ENCODE measurements around the gene KDM4B. TPM values are rescaled to one million over a fixed set of nuclear protein-coding genes. Genes with fewer than 3 reads are reported as not detected.

KDM4B gene
- total and polyA plus RNA-seq, 2 donors (not counting 1 experiment from before 2014, with no cell fraction given) = 6.4 to 14.4 TPM

DNA sequence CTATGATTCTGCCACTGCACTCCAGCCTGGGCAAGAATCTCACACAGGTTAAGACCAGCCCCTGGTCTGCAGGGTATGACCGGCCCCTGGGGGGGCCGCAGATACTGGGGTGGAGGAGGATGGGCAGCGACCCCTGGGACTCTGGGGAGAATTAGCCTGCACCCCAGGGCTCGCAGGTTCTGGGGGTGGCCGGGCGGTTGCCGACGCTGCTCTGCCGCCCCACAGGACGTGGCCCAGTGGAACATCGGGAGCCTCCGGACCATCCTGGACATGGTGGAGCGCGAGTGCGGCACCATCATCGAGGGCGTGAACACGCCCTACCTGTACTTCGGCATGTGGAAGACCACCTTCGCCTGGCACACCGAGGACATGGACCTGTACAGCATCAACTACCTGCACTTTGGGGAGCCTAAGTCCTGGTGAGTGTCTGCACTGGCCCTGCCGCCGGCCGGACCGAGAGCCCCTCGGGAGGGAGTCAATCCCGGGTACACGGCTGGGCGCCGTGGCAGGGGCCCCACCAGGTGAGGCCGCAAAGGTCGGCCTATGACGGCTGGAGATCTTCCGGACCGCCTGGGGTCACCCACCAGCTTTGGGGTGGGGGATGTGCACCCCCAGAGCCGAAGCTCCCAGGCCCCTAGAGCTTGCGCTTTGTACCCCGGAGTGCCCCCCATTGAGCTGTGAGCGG is 78.5 kb downstream of the KDM4B start:
- H3K27me3 ChIP-seq (ENCODE audit: control insufficient read depth, insufficient read depth, low read length) = no peaks in the 10 kb centered on the region
- peaks cover 13% of the 10 kb centered on the region for H3K36me3 ChIP-seq (ENCODE audit: control insufficient read depth, insufficient read depth, low read length)
- DNase-seq (ENCODE audit: low read depth in 2 of 2) = no peak
- no peak overlapping the region for H3K4me2 ChIP-seq (ENCODE audit: extremely low read depth, insufficient read depth, low read length)
- H3K9me3 ChIP-seq (ENCODE audit: control insufficient read depth, insufficient read depth, low read depth, low read length) = no peaks in the 10 kb centered on the region
- H4K20me1 ChIP-seq (ENCODE audit: control insufficient read depth, extremely low read depth, insufficient read depth, low read length) = no peaks in the 10 kb centered on the region
- no peak overlapping the region for H3K9ac ChIP-seq (ENCODE audit: insufficient read depth, low read length)
- no peak overlapping the region for H3K27ac ChIP-seq (ENCODE audit: insufficient read depth, low read length)
- TF ChIP-seq EZH2 (IDR thresholded peaks at IDR 0.05; ENCODE audit: low read length, missing control alignments) = no peak
- TF ChIP-seq, protein P1, sequence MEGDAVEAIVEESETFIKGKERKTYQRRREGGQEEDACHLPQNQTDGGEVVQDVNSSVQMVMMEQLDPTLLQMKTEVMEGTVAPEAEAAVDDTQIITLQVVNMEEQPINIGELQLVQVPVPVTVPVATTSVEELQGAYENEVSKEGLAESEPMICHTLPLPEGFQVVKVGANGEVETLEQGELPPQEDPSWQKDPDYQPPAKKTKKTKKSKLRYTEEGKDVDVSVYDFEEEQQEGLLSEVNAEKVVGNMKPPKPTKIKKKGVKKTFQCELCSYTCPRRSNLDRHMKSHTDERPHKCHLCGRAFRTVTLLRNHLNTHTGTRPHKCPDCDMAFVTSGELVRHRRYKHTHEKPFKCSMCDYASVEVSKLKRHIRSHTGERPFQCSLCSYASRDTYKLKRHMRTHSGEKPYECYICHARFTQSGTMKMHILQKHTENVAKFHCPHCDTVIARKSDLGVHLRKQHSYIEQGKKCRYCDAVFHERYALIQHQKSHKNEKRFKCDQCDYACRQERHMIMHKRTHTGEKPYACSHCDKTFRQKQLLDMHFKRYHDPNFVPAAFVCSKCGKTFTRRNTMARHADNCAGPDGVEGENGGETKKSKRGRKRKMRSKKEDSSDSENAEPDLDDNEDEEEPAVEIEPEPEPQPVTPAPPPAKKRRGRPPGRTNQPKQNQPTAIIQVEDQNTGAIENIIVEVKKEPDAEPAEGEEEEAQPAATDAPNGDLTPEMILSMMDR (conservative IDR thresholded peaks at IDR 0.05 in 1 of 2, IDR thresholded peaks at IDR 0.05 in 1 of 2; ENCODE audit: low read depth in 1 of 2, low read length in 2 of 2) = no peak
- no peak overlapping the region for H2AFZ ChIP-seq (ENCODE audit: low read length)
- peaks cover 7% of the 10 kb centered on the region for H3K4me1 ChIP-seq (ENCODE audit: control insufficient read depth, extremely low read depth, insufficient read depth, low read length)
- no peaks in the 10 kb centered on the region for H3K79me2 ChIP-seq (ENCODE audit: control insufficient read depth, insufficient read depth, low read length)
- no peak overlapping the region for H3K4me3 ChIP-seq (replicated peaks in 1 of 4; ENCODE audit: control extremely low read depth in 1 of 4, insufficient read depth in 1 of 4, low read depth in 3 of 4, low read length in 4 of 4)

DNA sequence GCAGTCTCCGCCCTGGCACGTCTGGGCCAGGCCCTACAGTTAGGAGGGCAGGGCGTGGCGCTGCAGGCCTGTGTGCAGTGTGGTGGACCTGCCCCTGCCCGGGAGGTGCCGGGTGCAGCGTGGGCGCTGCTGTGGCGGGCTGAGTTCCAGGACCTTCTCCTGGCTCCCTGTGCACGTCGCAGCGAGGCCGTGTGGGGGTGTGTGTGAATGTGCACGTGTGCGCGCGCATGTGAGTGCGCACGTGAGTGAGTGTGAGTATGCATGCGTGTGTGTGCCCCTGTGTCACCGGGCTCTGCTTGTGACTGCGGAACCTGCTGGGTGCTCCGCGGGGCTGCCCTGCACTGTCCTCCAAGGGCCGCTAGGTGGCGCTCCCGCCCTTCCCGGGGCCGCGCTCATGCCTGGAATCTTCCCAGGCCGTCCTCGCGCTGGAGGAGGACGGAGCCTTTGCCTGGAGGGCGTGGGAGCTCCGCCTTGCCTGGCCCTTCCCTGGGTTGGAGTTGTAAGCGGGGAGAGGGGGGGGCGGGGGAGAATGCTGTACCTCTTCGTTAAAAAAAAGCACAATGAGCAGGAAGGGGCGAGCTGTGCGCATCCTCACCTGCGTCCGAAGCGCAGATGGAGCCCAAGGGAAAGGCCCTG is 79.3 kb downstream of the KDM4B start:
- Histone ChIP-seq H3K79me2 (ENCODE audit: control insufficient read depth, insufficient read depth, low read length) (no peaks in the 10 kb centered on the region), H3K9ac (ENCODE audit: insufficient read depth, low read length) (no peak overlapping the region), H3K27me3 (ENCODE audit: control insufficient read depth, insufficient read depth, low read length) (no peaks in the 10 kb centered on the region), H2AFZ (ENCODE audit: low read length) (no peak overlapping the region), H3K4me1 (ENCODE audit: control insufficient read depth, extremely low read depth, insufficient read depth, low read length) (peaks cover 7% of the 10 kb centered on the region), H3K4me3 (replicated peaks in 1 of 4; ENCODE audit: control extremely low read depth in 1 of 4, insufficient read depth in 1 of 4, low read depth in 3 of 4, low read length in 4 of 4) (no peak overlapping the region), H3K36me3 (ENCODE audit: control insufficient read depth, insufficient read depth, low read length) (peaks cover 13% of the 10 kb centered on the region), H4K20me1 (ENCODE audit: control insufficient read depth, extremely low read depth, insufficient read depth, low read length) (no peaks in the 10 kb centered on the region), H3K9me3 (ENCODE audit: control insufficient read depth, insufficient read depth, low read depth, low read length) (no peaks in the 10 kb centered on the region), H3K27ac (ENCODE audit: insufficient read depth, low read length) (no peak overlapping the region), H3K4me2 (ENCODE audit: extremely low read depth, insufficient read depth, low read length) (peak overlapping the region; percentile 75)
- TF ChIP-seq, protein P1 (conservative IDR thresholded peaks at IDR 0.05 in 1 of 2, IDR thresholded peaks at IDR 0.05 in 1 of 2; ENCODE audit: low read depth in 1 of 2, low read length in 2 of 2) = peak; percentile 88 to 93
- TF ChIP-seq EZH2 (IDR thresholded peaks at IDR 0.05; ENCODE audit: low read length, missing control alignments) = no peak
- peak; percentile 72 to 74 for DNase-seq (ENCODE audit: low read depth in 2 of 2)

DNA sequence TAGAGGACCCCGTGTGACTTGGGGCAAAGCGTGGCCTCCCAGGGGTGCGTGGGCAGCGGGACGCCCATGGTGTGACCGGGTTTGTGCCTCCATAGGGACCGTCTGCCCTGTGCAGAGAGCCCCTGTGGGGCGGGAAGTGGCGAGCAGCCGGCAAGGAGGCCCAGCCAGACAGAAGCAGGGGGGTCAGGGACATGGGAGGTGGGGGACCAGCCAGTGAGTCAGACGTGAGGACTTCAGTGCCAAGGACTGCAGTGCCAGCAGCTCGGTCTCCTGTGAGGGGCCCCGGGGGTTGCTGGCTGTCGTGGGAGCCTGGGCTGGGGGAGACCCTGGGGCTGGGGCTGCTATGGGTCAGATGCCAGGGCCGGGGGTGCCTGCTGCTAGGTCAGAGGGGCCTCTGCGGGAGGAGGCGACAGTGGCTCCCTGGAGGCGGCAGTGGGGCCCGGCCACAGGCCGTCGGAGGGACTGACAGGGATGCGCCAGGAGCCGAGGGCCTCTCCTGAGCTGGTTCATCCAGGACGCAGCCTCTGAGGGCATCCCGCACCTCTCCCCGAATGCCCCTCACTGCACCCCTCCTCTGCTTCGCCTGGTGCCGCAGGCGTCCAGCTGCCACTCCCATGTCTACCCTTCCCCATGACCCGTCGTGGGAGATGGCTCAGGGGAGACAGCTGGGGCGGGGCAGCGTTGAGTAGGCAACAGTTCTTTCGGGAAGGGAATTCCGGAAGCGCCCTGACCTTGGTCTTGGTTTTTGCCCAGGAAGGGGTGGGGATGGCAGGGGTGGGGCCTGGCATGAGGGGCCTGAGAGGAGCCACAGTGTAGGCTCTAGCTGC is 80.0 kb downstream of the KDM4B start:
- no peaks in the 10 kb centered on the region for H3K27me3 ChIP-seq (ENCODE audit: control insufficient read depth, insufficient read depth, low read length)
- no peak overlapping the region for H2AFZ ChIP-seq (ENCODE audit: low read length)
- H3K4me2 ChIP-seq (ENCODE audit: extremely low read depth, insufficient read depth, low read length) = peak overlapping the region; percentile 75
- H3K9ac ChIP-seq (ENCODE audit: insufficient read depth, low read length) = peak overlapping the region; percentile 8
- DNase-seq (ENCODE audit: low read depth in 2 of 2) = peak; percentile 53 to 84
- H3K36me3 ChIP-seq (ENCODE audit: control insufficient read depth, insufficient read depth, low read length) = peaks cover 13% of the 10 kb centered on the region
- H3K79me2 ChIP-seq (ENCODE audit: control insufficient read depth, insufficient read depth, low read length) = no peaks in the 10 kb centered on the region
- no peaks in the 10 kb centered on the region for H4K20me1 ChIP-seq (ENCODE audit: control insufficient read depth, extremely low read depth, insufficient read depth, low read length)
- no peaks in the 10 kb centered on the region for H3K9me3 ChIP-seq (ENCODE audit: control insufficient read depth, insufficient read depth, low read depth, low read length)
- H3K4me1 ChIP-seq (ENCODE audit: control insufficient read depth, extremely low read depth, insufficient read depth, low read length) = peaks cover 7% of the 10 kb centered on the region
- no peak overlapping the region for H3K27ac ChIP-seq (ENCODE audit: insufficient read depth, low read length)
- H3K4me3 ChIP-seq (replicated peaks in 1 of 4; ENCODE audit: control extremely low read depth in 1 of 4, insufficient read depth in 1 of 4, low read depth in 3 of 4, low read length in 4 of 4) = no peak overlapping the region
- TF ChIP-seq EZH2 (IDR thresholded peaks at IDR 0.05; ENCODE audit: low read length, missing control alignments) = no peak
- TF ChIP-seq, protein P1 (conservative IDR thresholded peaks at IDR 0.05 in 1 of 2, IDR thresholded peaks at IDR 0.05 in 1 of 2; ENCODE audit: low read depth in 1 of 2, low read length in 2 of 2) = no peak
